Gastrocnemius medialis (tissue), 4 donors: ENCODE data around the gene ITIH5.

Experiments used
- POLR2A ChIP-seq, 2 donors: fragments of 450-650 bp; IDR thresholded peaks; one replicate each; pipeline ENCODE4 v1.6.1; 2017; ENCODE audit warnings: antibody characterized with exemption in 2 of 2, mild to moderate bottlenecking in 2 of 2, moderate library complexity in 2 of 2
- TF ChIP-seq, protein P1 (sequence below), 5 experiments: fragments of 450-650 bp in 3 of 5; fragments of 200-600 bp in 2 of 5; sonication (generic) in 2 of 5; IDR thresholded peaks in 4 of 5; conservative IDR thresholded peaks in 1 of 5; 1 replicate in 4 of 5; 2 replicates in 1 of 5; pipeline ENCODE4 v1.5.1; 2016 to 2019; ENCODE audit warnings: antibody characterized with exemption in 5 of 5, mild to moderate bottlenecking in 3 of 5, moderate library complexity in 3 of 5

DNA sequence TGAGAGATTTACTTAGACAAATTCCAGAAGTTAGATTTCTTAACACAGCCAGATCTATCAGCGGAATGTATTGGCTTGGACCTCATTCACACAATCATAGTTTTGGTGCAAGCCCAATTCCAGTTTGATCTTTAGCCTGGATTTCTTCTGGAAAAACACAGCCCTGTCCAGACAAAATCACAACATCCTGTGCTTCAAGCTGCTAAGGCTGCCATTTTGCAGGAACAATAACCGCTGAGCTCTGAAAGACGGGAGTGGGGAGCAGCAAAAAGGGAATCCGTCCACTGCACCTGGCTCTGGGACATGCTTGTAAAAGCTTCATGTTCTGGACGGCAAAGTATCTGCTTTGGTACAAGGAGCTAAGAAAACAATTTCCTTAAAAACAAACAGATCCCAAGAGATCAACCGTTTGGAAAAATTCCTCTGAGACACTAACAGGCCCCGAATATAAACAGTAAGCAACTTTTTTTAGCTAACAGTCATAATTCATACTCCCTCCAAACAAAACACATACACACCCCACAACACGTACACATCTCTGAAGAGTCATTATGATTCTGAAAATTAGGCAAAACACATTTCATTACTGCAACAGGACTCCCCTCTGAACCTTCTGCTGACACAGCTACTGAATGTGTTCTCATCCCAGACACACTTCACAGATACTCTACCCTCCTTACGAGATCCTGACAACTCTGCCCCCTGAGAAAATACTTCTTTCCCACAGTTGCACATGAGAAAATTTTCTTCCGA, 32.4 kb downstream of the ITIH5 start:
- TF ChIP-seq, protein P1, sequence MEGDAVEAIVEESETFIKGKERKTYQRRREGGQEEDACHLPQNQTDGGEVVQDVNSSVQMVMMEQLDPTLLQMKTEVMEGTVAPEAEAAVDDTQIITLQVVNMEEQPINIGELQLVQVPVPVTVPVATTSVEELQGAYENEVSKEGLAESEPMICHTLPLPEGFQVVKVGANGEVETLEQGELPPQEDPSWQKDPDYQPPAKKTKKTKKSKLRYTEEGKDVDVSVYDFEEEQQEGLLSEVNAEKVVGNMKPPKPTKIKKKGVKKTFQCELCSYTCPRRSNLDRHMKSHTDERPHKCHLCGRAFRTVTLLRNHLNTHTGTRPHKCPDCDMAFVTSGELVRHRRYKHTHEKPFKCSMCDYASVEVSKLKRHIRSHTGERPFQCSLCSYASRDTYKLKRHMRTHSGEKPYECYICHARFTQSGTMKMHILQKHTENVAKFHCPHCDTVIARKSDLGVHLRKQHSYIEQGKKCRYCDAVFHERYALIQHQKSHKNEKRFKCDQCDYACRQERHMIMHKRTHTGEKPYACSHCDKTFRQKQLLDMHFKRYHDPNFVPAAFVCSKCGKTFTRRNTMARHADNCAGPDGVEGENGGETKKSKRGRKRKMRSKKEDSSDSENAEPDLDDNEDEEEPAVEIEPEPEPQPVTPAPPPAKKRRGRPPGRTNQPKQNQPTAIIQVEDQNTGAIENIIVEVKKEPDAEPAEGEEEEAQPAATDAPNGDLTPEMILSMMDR (IDR thresholded peaks at IDR 0.05 in 4 of 5, conservative IDR thresholded peaks at IDR 0.05 in 1 of 5): no peak
- TF ChIP-seq POLR2A (IDR thresholded peaks at IDR 0.05): no peak
